HG02840 (cell line): Measurements from ENCODE around the gene CD44.

Experiments used
- ATAC-seq: cut with Tn5 transposase; IDR thresholded peaks from one replicate; pipeline ENCODE4 v1.9.1; 2021; ENCODE audit warnings: mild to moderate bottlenecking, moderate library complexity, moderate number of reproducible peaks; ENCODE audit not compliant: unreplicated experiment, low FRiP score

The CD44 gene

GRCh38 chr11:35234460-35235156 is 95.6 kb downstream of the CD44 start:
- ATAC-seq: no peak

- ATAC-seq: no peak
Observed at GRCh38 chr11:35235157-35235468, 96.1 kb downstream of the CD44 start.

GRCh38 chr11:35235498-35235897 is 96.5 kb downstream of the CD44 start:
- no peak for ATAC-seq

- ATAC-seq: no peak
Observed at GRCh38 chr11:35235936-35236666, 97.1 kb downstream of the CD44 start.

- no peak for ATAC-seq
Observed at GRCh38 chr11:35236667-35237003, 97.7 kb downstream of the CD44 start.

- no peak for ATAC-seq
Observed at GRCh38 chr11:35237351-35237750, 98.4 kb downstream of the CD44 start.

- ATAC-seq: no peak
Observed at GRCh38 chr11:35237860-35238715, 99.1 kb downstream of the CD44 start.

- ATAC-seq: no peak
Observed at GRCh38 chr11:35238882-35239281, 99.9 kb downstream of the CD44 start.

GRCh38 chr11:35239471-35240075 is 100.6 kb downstream of the CD44 start:
- no peak for ATAC-seq

GRCh38 chr11:35241083-35241482 is 102.1 kb downstream of the CD44 start:
- no peak for ATAC-seq

GRCh38 chr11:35241531-35241930 is 102.6 kb downstream of the CD44 start:
- no peak for ATAC-seq

- no peak for ATAC-seq
Observed at GRCh38 chr11:35242412-35243242, 103.7 kb downstream of the CD44 start.

GRCh38 chr11:35243774-35244173 is 104.8 kb downstream of the CD44 start:
- ATAC-seq: no peak

GRCh38 chr11:35245056-35245455 is 106.1 kb downstream of the CD44 start:
- no peak for ATAC-seq

GRCh38 chr11:35245786-35246185 is 106.8 kb downstream of the CD44 start:
- ATAC-seq: no peak

- no peak for ATAC-seq
Observed at GRCh38 chr11:35246745-35247144, 107.8 kb downstream of the CD44 start.

- no peak for ATAC-seq
Observed at GRCh38 chr11:35247428-35247827, 108.5 kb downstream of the CD44 start.

- no peak for ATAC-seq
Observed at GRCh38 chr11:35247863-35248262, 108.9 kb downstream of the CD44 start.

- ATAC-seq: no peak
Observed at GRCh38 chr11:35248558-35249323, 109.8 kb downstream of the CD44 start.
